HEK293 (cell line): ENCODE data around the gene P2RX7.

Experiments
- CTCF ChIA-PET: fragments of 350-600 bp; formaldehyde crosslinking; extraction: SDS; loops from one replicate; lab custom pipeline; 2021; ENCODE audit warnings: antibody characterized with exemption; lab: Yijun Ruan, JAX
- POLR2A ChIA-PET: fragments of 300-600 bp; formaldehyde crosslinking; extraction: SDS; loops from one replicate; lab custom pipeline; 2020; ENCODE audit warnings: antibody characterized with exemption, inconsistent platforms; lab: Yijun Ruan, JAX
- H3K27ac ChIP-seq: fragments of 200-500 bp; sonication (Bioruptor generic); 2 replicates; pipeline ENCODE4 v1.5.1; 2014; ENCODE audit warnings: low read depth, low read length, control low read depth, inconsistent platforms; ENCODE audit errors: extremely low read depth
- H3K36me3 ChIP-seq, 2 experiments: fragments of 200-500 bp in 1 of 2; sonication (Bioruptor generic) in 1 of 2; 1 replicate in 1 of 2; 2 replicates in 1 of 2; pipeline ENCODE4 v1.5.1; 2014 to 2017; ENCODE audit warnings: inconsistent platforms in 2 of 2, low read length in 2 of 2; ENCODE audit not compliant: control insufficient read depth in 2 of 2, insufficient read depth in 1 of 2
- H3K4me1 ChIP-seq: fragments of 200-500 bp; sonication (Bioruptor generic); 2 replicates; pipeline ENCODE4 v1.5.1; 2014; ENCODE audit warnings: mild to moderate bottlenecking, low read length, inconsistent platforms; ENCODE audit not compliant: control insufficient read depth, insufficient read depth
- H3K4me3 ChIP-seq: 2 replicates; pipeline ENCODE4 v1.5.1; 2011; ENCODE audit warnings: low read depth, mild to moderate bottlenecking, control low read depth, low read length, moderate library complexity
- H3K9me3 ChIP-seq: fragments of 200-500 bp; sonication (Bioruptor generic); 2 replicates; pipeline ENCODE4 v1.5.1; 2014; ENCODE audit warnings: low read depth, low read length, inconsistent platforms; ENCODE audit not compliant: control insufficient read depth, insufficient read depth
- KLF7 ChIP-seq: fragments of 450-650 bp; formaldehyde crosslinking; IDR thresholded peaks from 2 replicates; pipeline ENCODE4 v1.5.1; 2016; ENCODE audit warnings: missing biosample characterization, missing genetic modification characterization, borderline replicate concordance
- OVOL3 ChIP-seq: fragments of 450-650 bp; formaldehyde crosslinking; IDR thresholded peaks from 2 replicates; pipeline ENCODE4 v1.5.1; 2016; ENCODE audit warnings: missing biosample characterization, missing genetic modification characterization
- SCRT1 ChIP-seq: fragments of 450-650 bp; formaldehyde crosslinking; IDR thresholded peaks from 2 replicates; pipeline ENCODE4 v1.5.1; 2016; ENCODE audit warnings: missing biosample characterization, missing genetic modification characterization, borderline replicate concordance
- TSHZ1 ChIP-seq: fragments of 450-650 bp; formaldehyde crosslinking; IDR thresholded peaks from 2 replicates; pipeline ENCODE4 v1.5.1; 2016; ENCODE audit warnings: missing biosample characterization, missing genetic modification characterization, borderline replicate concordance
- YY2 ChIP-seq: fragments of 450-650 bp; formaldehyde crosslinking; IDR thresholded peaks from 2 replicates; pipeline ENCODE4 v1.5.1; 2016; ENCODE audit warnings: missing biosample characterization, missing genetic modification characterization
- ZBTB21 ChIP-seq: fragments of 450-650 bp; formaldehyde crosslinking; IDR thresholded peaks from 2 replicates; pipeline ENCODE4 v1.5.1; 2017; ENCODE audit warnings: missing biosample characterization, missing genetic modification characterization
- ZNF112 ChIP-seq: fragments of 450-650 bp; formaldehyde crosslinking; IDR thresholded peaks from 2 replicates; pipeline ENCODE4 v1.5.0; 2017; ENCODE audit warnings: missing biosample characterization, missing genetic modification characterization
- ZNF146 ChIP-seq: fragments of 450-650 bp; formaldehyde crosslinking; IDR thresholded peaks from 2 replicates; pipeline ENCODE4 v1.5.1; 2016; ENCODE audit warnings: missing biosample characterization, missing genetic modification characterization
- ZNF148 ChIP-seq: fragments of 450-650 bp; formaldehyde crosslinking; IDR thresholded peaks from 2 replicates; pipeline ENCODE4 v1.5.0; 2017; ENCODE audit warnings: missing biosample characterization, missing genetic modification characterization, borderline replicate concordance
- ZNF184 ChIP-seq: fragments of 450-650 bp; IDR thresholded peaks from 2 replicates; pipeline ENCODE4 v1.5.1; 2018; ENCODE audit warnings: missing biosample characterization, mild to moderate bottlenecking, missing genetic modification characterization
- ZNF362 ChIP-seq: fragments of 450-650 bp; formaldehyde crosslinking; IDR thresholded peaks from 2 replicates; pipeline ENCODE4 v1.5.1; 2016; ENCODE audit warnings: missing biosample characterization, missing genetic modification characterization
- ZNF398 ChIP-seq: fragments of 450-650 bp; formaldehyde crosslinking; IDR thresholded peaks from 2 replicates; pipeline ENCODE4 v1.5.1; 2017; ENCODE audit warnings: missing biosample characterization, missing genetic modification characterization
- ZNF513 ChIP-seq: fragments of 450-650 bp; IDR thresholded peaks from 2 replicates; pipeline ENCODE4 v1.5.1; 2018; ENCODE audit warnings: missing biosample characterization, missing genetic modification characterization
- ZNF549 ChIP-seq: fragments of 450-650 bp; IDR thresholded peaks from 2 replicates; pipeline ENCODE4 v1.5.1; 2018; ENCODE audit warnings: missing biosample characterization, missing genetic modification characterization, mild to moderate bottlenecking, inconsistent platforms, moderate library complexity
- ZNF621 ChIP-seq: fragments of 450-650 bp; formaldehyde crosslinking; IDR thresholded peaks from 2 replicates; pipeline ENCODE4 v1.5.1; 2017; ENCODE audit warnings: missing biosample characterization, missing genetic modification characterization
- ZNF629 ChIP-seq: fragments of 450-650 bp; formaldehyde crosslinking; IDR thresholded peaks from 2 replicates; pipeline ENCODE4 v1.5.1; 2017; ENCODE audit warnings: missing biosample characterization, missing genetic modification characterization
- ZNF658 ChIP-seq: fragments of 450-650 bp; formaldehyde crosslinking; IDR thresholded peaks from 2 replicates; pipeline ENCODE4; 2016; ENCODE audit warnings: missing biosample characterization, missing genetic modification characterization
- ZNF843 ChIP-seq: fragments of 450-650 bp; formaldehyde crosslinking; IDR thresholded peaks from 2 replicates; pipeline ENCODE4 v1.5.1; 2016; ENCODE audit warnings: missing biosample characterization, missing genetic modification characterization

Gene P2RX7

GRCh38 chr12:121131941-121132341 lies 735 bp upstream of the P2RX7 start:
- H3K4me3 ChIP-seq: no peak overlapping the region
- CTCF ChIA-PET: no interaction called here
- H3K36me3 ChIP-seq: no peaks in the 10 kb centered on the region
- POLR2A ChIA-PET: no interaction called here
- no peaks in the 10 kb centered on the region for H3K4me1 ChIP-seq
- TF ChIP-seq ZBTB21 (tag by site-specific recombination) (no peak), ZNF184 (tag by site-specific recombination) (no peak), ZNF621 (no peak), ZNF148 (no peak), SCRT1 (no peak), ZNF362 (no peak), OVOL3 (tag by site-specific recombination) (no peak), YY2 (no peak), TSHZ1 (no peak), ZNF843 (tag by site-specific recombination) (no peak), ZNF513 (tag by site-specific recombination) (no peak), ZNF629 (tag by site-specific recombination) (no peak), ZNF658 (no peak), ZNF146 (no peak), KLF7 (tag by site-specific recombination) (no peak), ZNF549 (tag by site-specific recombination) (no peak), ZNF112 (tag by site-specific recombination) (no peak)
- H3K27ac ChIP-seq: no peak overlapping the region
- no peaks in the 10 kb centered on the region for H3K9me3 ChIP-seq

- Histone ChIP-seq H3K4me3 (no peak overlapping the region), H3K36me3 (no peaks in the 10 kb centered on the region), H3K4me1 (no peaks in the 10 kb centered on the region), H3K9me3 (no peaks in the 10 kb centered on the region), H3K27ac (no peak overlapping the region)
- CTCF ChIA-PET: no interaction called here
- peak; percentile 92 for TF ChIP-seq ZNF146
- TF ChIP-seq ZNF398 (tag by site-specific recombination): no peak
- POLR2A ChIA-PET: no interaction called here
These were observed 1.2 kb downstream of the P2RX7 start for GRCh38 chr12:121133838-121134237.
